Loucy (cell line): ENCODE data around the gene TMEM179.

Experiments
- CTCF ChIP-seq: fragments of 200-600 bp; sonication (generic); conservative IDR thresholded peaks from 2 replicates; pipeline ENCODE4 v1.5.1; 2014; ENCODE audit warnings: mild to moderate bottlenecking, antibody characterized with exemption, low read length
- EZH2phosphoT487 ChIP-seq: fragments of 200-600 bp; IDR thresholded peaks from 2 replicates; pipeline ENCODE4 v1.6.1; 2018; ENCODE audit warnings: antibody characterized with exemption, mild to moderate bottlenecking, moderate library complexity, borderline replicate concordance

GRCh38 chr14:104611881-104612280 lies 7.3 kb upstream of the TMEM179 start:
- TF ChIP-seq CTCF (no peak), EZH2phosphoT487 (no peak)
